B cell (primary cell): ENCODE results near the gene FBXL20.

Experiments
- CTCF ChIP-seq: fragments of 200-600 bp; IDR thresholded peaks from one replicate; pipeline ENCODE4 v1.8.0; 2022; ENCODE audit warnings: antibody characterized with exemption, mild to moderate bottlenecking
- EZH2 ChIP-seq: IDR thresholded peaks from 2 replicates; pipeline ENCODE4 v1.6.1; 2012; ENCODE audit warnings: borderline replicate concordance, low read depth, mild to moderate bottlenecking, moderate library complexity, low read length; ENCODE audit not compliant: insufficient read depth, poor library complexity, severe bottlenecking

- no peak for TF ChIP-seq CTCF
- TF ChIP-seq EZH2: no peak
These were observed 1.6 kb upstream of the FBXL20 start for GRCh38 chr17:39402890-39403605.
